Spleen (tissue), 11 donors: ENCODE results near the gene PDCL3. TPM values are rescaled to one million over a fixed set of nuclear protein-coding genes. Genes with fewer than 3 reads are reported as not detected.

ENCODE experiments used
- DNase-seq: peaks from one replicate; pipeline ENCODE4 v3.0.0-alpha.2; 2020
- H3K27ac ChIP-seq, 8 donors: fragments of 200-600 bp; sonication (generic) in 7 of 8; 1 replicate in 4 of 8; 2 replicates in 4 of 8; pipeline versions ENCODE4 v1.5.0 to v1.8.0; 2016 to 2021; ENCODE audit warnings: inconsistent platforms in 4 of 8, mild to moderate bottlenecking in 4 of 8, moderate library complexity in 1 of 8
- H3K27me3 ChIP-seq, 7 donors: fragments of 200-600 bp; sonication (generic) in 6 of 7; replicated peaks in 1 of 7; 1 replicate in 4 of 7; 2 replicates in 3 of 7; pipeline versions ENCODE4 v1.5.0 to v1.8.0; 2016 to 2021; ENCODE audit warnings: inconsistent platforms in 3 of 7, mild to moderate bottlenecking in 1 of 7
- H3K36me3 ChIP-seq, 6 donors: fragments of 200-600 bp; sonication (generic) in 5 of 6; 1 replicate in 4 of 6; 2 replicates in 2 of 6; pipeline versions ENCODE4 v1.5.0 to v1.8.0; 2016 to 2021; ENCODE audit warnings: inconsistent platforms in 2 of 6
- H3K4me1 ChIP-seq, 6 donors: fragments of 200-600 bp; sonication (generic) in 5 of 6; 1 replicate in 3 of 6; 2 replicates in 3 of 6; pipeline versions ENCODE4 v1.5.0 to v1.8.0; 2016 to 2021; ENCODE audit warnings: inconsistent platforms in 3 of 6
- H3K4me3 ChIP-seq, 8 donors: fragments of 200-600 bp; sonication (generic) in 7 of 8; 1 replicate in 4 of 8; 2 replicates in 4 of 8; pipeline versions ENCODE4 v1.5.0 to v1.8.0; 2016 to 2021; ENCODE audit warnings: inconsistent platforms in 4 of 8, mild to moderate bottlenecking in 4 of 8, moderate library complexity in 2 of 8
- H3K9me3 ChIP-seq, 8 donors: fragments of 200-600 bp; sonication (generic) in 7 of 8; 1 replicate in 4 of 8; 2 replicates in 4 of 8; pipeline versions ENCODE4 v1.5.0 to v1.8.0; 2016 to 2021; ENCODE audit warnings: inconsistent platforms in 4 of 8
- CTCF ChIP-seq, 11 experiments: fragments of 200-600 bp in 7 of 11; fragments of 450-650 bp in 4 of 11; sonication (generic) in 4 of 11; IDR thresholded peaks in 8 of 11; conservative IDR thresholded peaks in 3 of 11; 1 replicate in 7 of 11; 2 replicates in 4 of 11; pipeline versions ENCODE4 v1.4.0 to v1.8.0; 2016 to 2021; ENCODE audit warnings: antibody characterized with exemption in 11 of 11, inconsistent platforms in 4 of 11, mild to moderate bottlenecking in 1 of 11
- POLR2A ChIP-seq, 3 donors: fragments of 450-650 bp; IDR thresholded peaks; one replicate each; pipeline ENCODE4 v1.5.1; 2017; ENCODE audit warnings: antibody characterized with exemption in 3 of 3, mild to moderate bottlenecking in 1 of 3
- POLR2AphosphoS5 ChIP-seq, 3 donors: sonication (generic); formaldehyde crosslinking; IDR thresholded peaks; one replicate each; pipeline ENCODE4 v1.5.1; 2017; ENCODE audit warnings: antibody characterized with exemption in 3 of 3
- WGBS, 5 donors: extraction: QIAGEN DNeasy Blood & Tissue Kit in 3 of 5; methylation state at CpG; one replicate each; pipeline versions ENCODE4 v1.1.5 to v1.1.7; 2013 to 2018; 5-methylcytosine and 5-hydroxymethylcytosine counted together
- intact Hi-C: fragments of 100-400 bp; cut with DNase I; formaldehyde crosslinking; loops from one replicate; pipeline ENCODE4 v1.15.0; 2023; ENCODE audit warnings: low total_unique reads
- polyA plus RNA-seq, 3 donors: library from polyadenylated mRNA; stranded (reverse); fragments of 200-250 nt; gene quantifications; one replicate each; pipeline ENCODE4 v1.2.1, GENCODE V29; 2013
- total RNA-seq, 7 donors: library from RNA; depleted of rRNA in 3 of 7; stranded (reverse); fragments of >200 nt in 3 of 7; fragmentation: NEBNext Ultra II Directional in 4 of 7; extraction: Animal tissue kit (Norgen Biotek cat#: 25700) in 4 of 7; gene quantifications; one replicate each; pipeline versions ENCODE4 v1.1.0 to v1.2.1, GENCODE V29; 2016 to 2021
- donor health status: healthy with polysubstance abuse.
- donor health status: DM: no; HTN: no; CAD: no; lungs with moderate emphysema.
- donor health status: DM: no; HTN: no; CAD: no.
- donor health status: Bipolar disorder and iron deficiency.
- donor health status: healthy.
- donor health status: DM: no; HTN: no; CAD: no.
- donor health status: DM: yes; HTN: yes; CAD: no.

The PDCL3 gene
- total and polyA plus RNA-seq, 10 donors, result 9.4 to 25.1 (median 13.5) TPM

- H3K4me3 ChIP-seq, result no peak overlapping the region
- H3K27me3 ChIP-seq, result peaks cover 0 to 9% (median 0%) of the 10 kb centered on the region in 7 donors
- WGBS, 5 donors, result 92 to 96% (median 94%) methylated on average over 7 of the region's 7 CpGs
- H3K4me1 ChIP-seq, result no peaks in the 10 kb centered on the region
- no peak for TF ChIP-seq CTCF (IDR thresholded peaks at IDR 0.05 in 8 of 11, conservative IDR thresholded peaks at IDR 0.05 in 3 of 11)
- TF ChIP-seq POLR2A (IDR thresholded peaks at IDR 0.05), result no peak
- TF ChIP-seq POLR2AphosphoS5 (IDR thresholded peaks at IDR 0.05), result no peak
- no peaks in the 10 kb centered on the region for H3K36me3 ChIP-seq
- no peak overlapping the region for H3K27ac ChIP-seq
- H3K9me3 ChIP-seq, result no peaks in the 10 kb centered on the region
- intact Hi-C loops, result no loop called here
- DNase-seq, result no peak
Measured at GRCh38 chr2:100603414-100603813, 40.6 kb downstream of the PDCL3 start.

GRCh38 chr2:100603948-100604633 lies 41.3 kb downstream of the PDCL3 start:
- no peaks in the 10 kb centered on the region for H3K4me1 ChIP-seq
- no peak overlapping the region for H3K27ac ChIP-seq
- intact Hi-C loops, result no loop called here
- H3K36me3 ChIP-seq, result no peaks in the 10 kb centered on the region
- no peaks in the 10 kb centered on the region for H3K9me3 ChIP-seq
- H3K4me3 ChIP-seq, result no peak overlapping the region
- WGBS, 5 donors, result 75 to 82% (median 80%) methylated on average over 10 of the region's 10 CpGs
- no peak for TF ChIP-seq POLR2A (IDR thresholded peaks at IDR 0.05)
- no peak for TF ChIP-seq POLR2AphosphoS5 (IDR thresholded peaks at IDR 0.05)
- TF ChIP-seq CTCF (IDR thresholded peaks at IDR 0.05 in 8 of 11, conservative IDR thresholded peaks at IDR 0.05 in 3 of 11), result no peak
- DNase-seq, result no peak
- H3K27me3 ChIP-seq, result peaks cover 0 to 9% (median 0%) of the 10 kb centered on the region in 7 donors

GRCh38 chr2:100606332-100606725 lies 43.5 kb downstream of the PDCL3 start:
- Histone ChIP-seq H3K27me3 (peaks cover 0 to 14% (median 0%) of the 10 kb centered on the region in 7 donors), H3K9me3 (no peaks in the 10 kb centered on the region), H3K4me1 (no peaks in the 10 kb centered on the region), H3K4me3 (no peak overlapping the region), H3K36me3 (no peaks in the 10 kb centered on the region), H3K27ac (no peak overlapping the region)
- TF ChIP-seq POLR2A (IDR thresholded peaks at IDR 0.05) (no peak), CTCF (IDR thresholded peaks at IDR 0.05 in 8 of 11, conservative IDR thresholded peaks at IDR 0.05 in 3 of 11) (no peak), POLR2AphosphoS5 (IDR thresholded peaks at IDR 0.05) (no peak)
- DNase-seq, result no peak
- whole genome bisulfite sequencing, 5 donors, result 71 to 78% (median 74%) methylated on average over 5 of the region's 5 CpGs
- intact Hi-C loops, result no loop called here

- H3K27ac ChIP-seq, result no peak overlapping the region
- intact Hi-C loops, result no loop called here
- H3K27me3 ChIP-seq, result peaks cover 0 to 17% (median 0%) of the 10 kb centered on the region in 7 donors
- TF ChIP-seq CTCF (IDR thresholded peaks at IDR 0.05 in 8 of 11, conservative IDR thresholded peaks at IDR 0.05 in 3 of 11) (peak; percentile 50 to 81 (median 75)), POLR2A (IDR thresholded peaks at IDR 0.05) (no peak), POLR2AphosphoS5 (IDR thresholded peaks at IDR 0.05) (no peak)
- no peak overlapping the region for H3K4me3 ChIP-seq
- H3K9me3 ChIP-seq, result no peaks in the 10 kb centered on the region
- 58 to 63% (median 62%) methylated on average over 14 of the region's 14 CpGs for WGBS, 5 donors
- H3K4me1 ChIP-seq, result no peaks in the 10 kb centered on the region
- H3K36me3 ChIP-seq, result no peaks in the 10 kb centered on the region
- no peak for DNase-seq
Measured at GRCh38 chr2:100606726-100607343, 44.0 kb downstream of the PDCL3 start.
